HG03432 (cell line): ENCODE measurements around the gene MCUB.
"Not testable (repeated sequence)": the region's sequence is repeated elsewhere in the genome, so short reads cannot be mapped to it uniquely, and the experiment has no call there.

Experiments
- ATAC-seq: cut with Tn5 transposase; IDR thresholded peaks from one replicate; pipeline ENCODE4 v1.9.1; 2021; ENCODE audit warnings: mild to moderate bottlenecking, moderate library complexity; ENCODE audit not compliant: unreplicated experiment

MCUB gene

GRCh38 chr4:109576462-109576861 is 16.4 kb downstream of the MCUB start:
- no peak for ATAC-seq

- ATAC-seq = no peak
These were observed 18.8 kb downstream of the MCUB start for GRCh38 chr4:109578846-109579245.

GRCh38 chr4:109579997-109580396 is 20.0 kb downstream of the MCUB start:
- not testable (repeated sequence) for ATAC-seq

- ATAC-seq = peak; percentile 98
These were observed 28.1 kb downstream of the MCUB start for GRCh38 chr4:109588176-109588575.

GRCh38 chr4:109589119-109589518 is 29.1 kb downstream of the MCUB start:
- no peak for ATAC-seq

GRCh38 chr4:109589605-109590004 is 29.6 kb downstream of the MCUB start:
- no peak for ATAC-seq

GRCh38 chr4:109590905-109591304 is 30.9 kb downstream of the MCUB start:
- no peak for ATAC-seq

GRCh38 chr4:109592367-109592766 is 32.3 kb downstream of the MCUB start:
- no peak for ATAC-seq

- ATAC-seq = not testable (repeated sequence)
These were observed 35.1 kb downstream of the MCUB start for GRCh38 chr4:109595123-109595522.

- not testable (repeated sequence) for ATAC-seq
These were observed 36.5 kb downstream of the MCUB start for GRCh38 chr4:109596420-109597085.

- ATAC-seq = no peak
These were observed 39.1 kb downstream of the MCUB start for GRCh38 chr4:109599046-109599652.

GRCh38 chr4:109600431-109600830 is 40.4 kb downstream of the MCUB start:
- no peak for ATAC-seq

GRCh38 chr4:109601336-109601735 is 41.3 kb downstream of the MCUB start:
- no peak for ATAC-seq

GRCh38 chr4:109607976-109608375 is 47.9 kb downstream of the MCUB start:
- ATAC-seq = no peak

DNA sequence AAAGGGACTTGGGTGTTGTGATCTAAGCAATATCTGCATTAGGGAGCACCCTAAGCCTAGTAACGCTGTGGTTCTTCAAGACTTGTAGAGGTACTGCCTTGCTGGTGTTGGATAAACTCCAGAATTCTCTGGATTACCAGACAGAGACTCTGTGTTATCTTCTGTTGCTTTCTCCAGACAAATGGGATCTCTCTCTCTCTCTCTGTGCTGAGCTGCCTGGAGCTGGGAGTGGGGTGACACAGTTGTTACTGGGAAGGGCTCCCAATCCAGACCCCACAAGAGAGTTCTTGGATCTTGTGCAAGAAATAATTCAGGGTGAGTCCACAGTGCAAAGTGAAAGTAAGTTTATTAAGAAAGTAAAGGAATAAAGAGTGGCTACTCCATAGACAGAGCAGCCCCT is 48.8 kb downstream of the MCUB start:
- ATAC-seq = no peak

GRCh38 chr4:109609431-109609830 is 49.4 kb downstream of the MCUB start:
- ATAC-seq = no peak

GRCh38 chr4:109610489-109610888 is 50.4 kb downstream of the MCUB start:
- ATAC-seq = no peak

- no peak for ATAC-seq
These were observed 51.1 kb downstream of the MCUB start for GRCh38 chr4:109611045-109611646.

DNA sequence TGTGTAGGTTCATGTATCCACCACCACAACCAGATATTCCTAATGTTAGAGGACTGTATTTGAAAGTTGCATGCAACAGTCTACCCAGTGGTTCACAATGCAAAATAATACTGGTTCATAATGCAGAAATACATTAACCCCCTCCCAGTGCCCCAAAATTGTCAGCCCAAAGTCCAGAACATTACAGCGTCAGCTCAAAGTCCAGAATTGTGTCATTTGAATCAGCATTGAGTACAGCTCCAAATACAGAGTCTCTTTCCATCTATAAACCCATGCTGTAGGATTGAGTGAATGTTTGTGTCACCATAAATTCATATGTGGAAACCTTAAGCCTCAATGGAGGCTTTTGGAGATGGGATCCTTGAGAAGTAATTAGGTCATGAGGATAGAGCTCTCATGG is 54.0 kb downstream of the MCUB start:
- ATAC-seq = no peak

DNA sequence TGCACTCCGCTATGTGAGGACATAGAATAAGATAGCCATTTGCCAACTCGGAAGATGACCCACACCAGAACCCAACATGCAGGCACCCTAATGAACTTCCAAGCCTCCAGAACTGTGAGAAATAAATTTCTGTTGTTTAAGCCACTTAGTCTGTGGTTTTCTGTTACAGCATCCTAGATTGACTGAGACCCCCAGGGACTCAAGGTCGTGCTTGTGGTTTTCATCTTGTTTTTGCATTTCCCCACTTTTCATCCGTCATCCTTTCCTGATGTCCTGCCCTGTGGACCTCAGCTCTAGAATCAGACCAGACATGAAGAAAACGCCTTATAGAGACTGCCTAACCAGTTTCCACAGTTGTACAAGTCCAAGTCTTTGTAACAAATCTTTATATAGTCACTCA is 54.4 kb downstream of the MCUB start:
- ATAC-seq = no peak

DNA sequence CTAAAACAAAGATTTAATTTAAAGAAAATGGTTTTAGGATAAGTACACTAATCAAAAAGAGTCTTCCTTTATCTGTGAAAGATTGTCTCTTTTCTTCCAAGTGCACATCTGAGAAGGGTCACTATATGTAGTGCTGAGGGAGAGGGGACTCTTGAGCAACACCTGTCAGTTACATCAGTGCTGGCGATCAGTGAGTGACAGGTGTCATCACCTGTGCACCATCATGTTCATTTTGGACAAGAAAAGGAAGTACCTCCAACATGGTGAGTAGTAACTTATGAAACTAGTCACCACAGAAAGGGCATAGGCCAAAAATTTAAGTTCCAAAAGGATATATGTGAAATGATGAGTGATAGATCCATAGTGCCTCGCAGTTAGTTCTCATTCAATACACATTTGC is 55.7 kb downstream of the MCUB start:
- no peak for ATAC-seq

- ATAC-seq = no peak
These were observed 56.2 kb downstream of the MCUB start for GRCh38 chr4:109616243-109616642.
